Measurements from ENCODE around the gene COL8A1. TPM values are rescaled to one million over a fixed set of nuclear protein-coding genes. Genes with fewer than 3 reads are reported as not detected.
A peak's percentile ranks its signal among the peaks of the same experiment; 100 is the strongest.

The COL8A1 gene
- total RNA-seq, 1 experiment from 2014 or later: 0.07 TPM

DNA sequence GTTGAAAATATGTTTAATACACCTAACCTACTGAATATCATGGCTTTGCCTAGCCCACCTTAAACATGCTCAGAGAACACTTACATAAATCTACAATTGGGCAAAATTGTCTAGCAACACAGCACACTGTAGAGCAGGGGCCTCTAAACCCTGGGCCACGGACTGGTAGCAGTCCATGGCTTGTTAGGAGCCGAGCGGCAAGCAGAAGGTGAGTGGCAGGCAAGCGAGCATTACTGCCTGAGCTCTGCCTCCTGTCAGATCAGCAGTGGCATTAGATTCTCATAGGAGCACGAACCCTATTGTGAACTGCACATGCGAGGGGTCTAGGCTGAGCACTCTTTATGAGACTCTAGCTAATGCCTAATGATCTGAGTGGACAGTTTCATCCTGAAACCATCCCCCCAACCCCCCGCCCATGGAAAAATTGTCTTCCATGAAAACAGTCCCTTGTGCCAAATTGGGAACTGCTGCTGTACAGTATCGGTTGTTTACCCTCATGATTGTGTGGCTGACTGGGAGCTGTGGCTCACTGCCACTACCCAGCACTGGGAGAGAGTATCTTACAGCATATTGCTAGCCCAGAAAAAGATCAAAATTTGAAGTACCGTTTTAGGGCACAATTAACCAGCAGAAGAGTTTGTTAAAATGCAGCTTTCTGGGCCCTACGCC, 205.3 kb downstream of the COL8A1 start:
- no peaks in the 10 kb centered on the region for H3K36me3 ChIP-seq (ENCODE audit: control insufficient read depth in 1 of 2, insufficient read depth in 2 of 2, low read length in 2 of 2)
- H3K9me3 ChIP-seq (ENCODE audit: control insufficient read depth in 1 of 2, insufficient read depth in 1 of 2, low read depth in 1 of 2, low read length in 2 of 2): no peaks in the 10 kb centered on the region
- H3K4me1 ChIP-seq (ENCODE audit: control insufficient read depth in 1 of 2, insufficient read depth in 2 of 2, low read length in 2 of 2): no peaks in the 10 kb centered on the region
- intact Hi-C loops (cut with micrococcal nuclease): loop anchor here (1.0 to 5.0 kb wide), 4 partner anchors 225 to 749 kb away; no protein-coding TSS in a partner anchor
- ChIA-PET RAD21 (ENCODE audit: low non-redundant PET in 1 of 2, low total read pairs in 2 of 2, uncharacterized antibody in 2 of 2, unreplicated experiment in 2 of 2) (interaction anchor here (0.6 to 1.8 kb wide), 3 partner anchors 11 to 410 kb away, joined by 4 to 17 read pairs (median 15); no protein-coding TSS in a partner anchor), CTCF (interaction anchor here (0.7 to 2.3 kb wide), 14 partner anchors 12 to 455 kb away, joined by 3 to 73 read pairs (median 3); partner anchors contain the start of gene TBC1D23), POLR2A (interaction anchor here (0.9 kb wide), 1 partner anchor 410 kb away, joined by 3 read pairs; no protein-coding TSS in a partner anchor)
- no peaks in the 10 kb centered on the region for H3K27me3 ChIP-seq (ENCODE audit: insufficient read depth, low read length)
- DNase-seq (ENCODE audit: low read depth, low spot score) (no peak), ATAC-seq (0 out of 2 replicates have a peak, but pooled peaks have one; percentile 27)
- no peak overlapping the region for H3K27ac ChIP-seq (ENCODE audit: low read depth, low read length)
- H3K79me2 ChIP-seq (ENCODE audit: insufficient read depth, low read length): peaks cover 53% of the 10 kb centered on the region
- no peaks in the 10 kb centered on the region for H3K9me2 ChIP-seq (ENCODE audit: insufficient read depth)
- no peak overlapping the region for H3K9ac ChIP-seq (ENCODE audit: low read length)
- TF ChIP-seq ZBTB33 (IDR thresholded peaks at IDR 0.05; ENCODE audit: extremely low read depth, insufficient replicate concordance, low read length): no peak
- TF ChIP-seq ZNF274 (IDR thresholded peaks at IDR 0.05; ENCODE audit: low read depth, low read length): no peak
- no peak for TF ChIP-seq EZH2 (IDR thresholded peaks at IDR 0.05)
- no peak for TF ChIP-seq RAD21 (IDR thresholded peaks at IDR 0.05; ENCODE audit: low read depth)
- BruUV-seq (replicated peaks): no TSS peak
- no peak overlapping the region for H3K4me3 ChIP-seq (replicated peaks in 1 of 2; ENCODE audit: low read depth in 1 of 2, low read length in 2 of 2)
- no peak overlapping the region for H3K4me2 ChIP-seq (ENCODE audit: low read length)
- H4K20me1 ChIP-seq (ENCODE audit: insufficient read depth): 0 out of 2 replicates have a peak, but pooled peaks cover 3% of the 10 kb centered on the region
- H2AFZ ChIP-seq (ENCODE audit: low read depth, low read length, poor library complexity, severe bottlenecking): no peak overlapping the region

DNA sequence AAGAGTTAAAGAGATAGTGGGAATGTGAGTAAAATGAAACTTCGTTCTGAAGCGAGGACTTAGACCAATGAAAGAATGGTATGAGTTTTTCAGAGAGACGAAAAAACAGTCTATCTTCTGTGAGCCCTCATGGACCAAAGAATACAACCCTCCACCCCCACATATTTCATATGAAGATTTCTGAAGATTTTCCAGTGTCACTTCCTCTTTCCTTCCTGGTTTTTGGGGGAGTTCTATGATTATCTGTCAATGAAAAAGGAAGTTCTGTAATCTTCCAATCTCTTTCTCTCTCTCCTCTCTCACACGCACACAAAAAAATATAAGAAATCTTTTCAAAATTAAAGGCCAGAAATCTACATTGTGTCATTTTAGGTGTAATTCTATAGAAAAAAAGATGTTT, 206.9 kb downstream of the COL8A1 start:
- Histone ChIP-seq H3K36me3 (ENCODE audit: control insufficient read depth in 1 of 2, insufficient read depth in 2 of 2, low read length in 2 of 2) (no peaks in the 10 kb centered on the region), H3K9me3 (ENCODE audit: control insufficient read depth in 1 of 2, insufficient read depth in 1 of 2, low read depth in 1 of 2, low read length in 2 of 2) (no peaks in the 10 kb centered on the region), H3K79me2 (ENCODE audit: insufficient read depth, low read length) (peaks cover 54% of the 10 kb centered on the region), H4K20me1 (ENCODE audit: insufficient read depth) (0 out of 2 replicates have a peak, but pooled peaks cover 3% of the 10 kb centered on the region), H3K27me3 (ENCODE audit: insufficient read depth, low read length) (no peaks in the 10 kb centered on the region), H3K27ac (ENCODE audit: low read depth, low read length) (no peak overlapping the region), H3K9me2 (ENCODE audit: insufficient read depth) (no peaks in the 10 kb centered on the region), H3K9ac (ENCODE audit: low read length) (no peak overlapping the region), H2AFZ (ENCODE audit: low read depth, low read length, poor library complexity, severe bottlenecking) (no peak overlapping the region), H3K4me1 (ENCODE audit: control insufficient read depth in 1 of 2, insufficient read depth in 2 of 2, low read length in 2 of 2) (no peaks in the 10 kb centered on the region), H3K4me2 (ENCODE audit: low read length) (no peak overlapping the region), H3K4me3 (replicated peaks in 1 of 2; ENCODE audit: low read depth in 1 of 2, low read length in 2 of 2) (no peak overlapping the region)
- ChIA-PET CTCF (interaction anchor here (2.1 kb wide), 1 partner anchor 409 kb away, joined by 11 read pairs; no protein-coding TSS in a partner anchor), POLR2A (no interaction called here), RAD21 (ENCODE audit: low non-redundant PET in 1 of 2, low total read pairs in 2 of 2, uncharacterized antibody in 2 of 2, unreplicated experiment in 2 of 2) (no interaction called here)
- no TSS peak for BruUV-seq (replicated peaks)
- intact Hi-C loops (cut with micrococcal nuclease): no loop called here
- ATAC-seq (no peak), DNase-seq (ENCODE audit: low read depth, low spot score) (no peak)
- TF ChIP-seq CEBPB (IDR thresholded peaks at IDR 0.05; ENCODE audit: low read depth): no peak
- TF ChIP-seq, protein P1, sequence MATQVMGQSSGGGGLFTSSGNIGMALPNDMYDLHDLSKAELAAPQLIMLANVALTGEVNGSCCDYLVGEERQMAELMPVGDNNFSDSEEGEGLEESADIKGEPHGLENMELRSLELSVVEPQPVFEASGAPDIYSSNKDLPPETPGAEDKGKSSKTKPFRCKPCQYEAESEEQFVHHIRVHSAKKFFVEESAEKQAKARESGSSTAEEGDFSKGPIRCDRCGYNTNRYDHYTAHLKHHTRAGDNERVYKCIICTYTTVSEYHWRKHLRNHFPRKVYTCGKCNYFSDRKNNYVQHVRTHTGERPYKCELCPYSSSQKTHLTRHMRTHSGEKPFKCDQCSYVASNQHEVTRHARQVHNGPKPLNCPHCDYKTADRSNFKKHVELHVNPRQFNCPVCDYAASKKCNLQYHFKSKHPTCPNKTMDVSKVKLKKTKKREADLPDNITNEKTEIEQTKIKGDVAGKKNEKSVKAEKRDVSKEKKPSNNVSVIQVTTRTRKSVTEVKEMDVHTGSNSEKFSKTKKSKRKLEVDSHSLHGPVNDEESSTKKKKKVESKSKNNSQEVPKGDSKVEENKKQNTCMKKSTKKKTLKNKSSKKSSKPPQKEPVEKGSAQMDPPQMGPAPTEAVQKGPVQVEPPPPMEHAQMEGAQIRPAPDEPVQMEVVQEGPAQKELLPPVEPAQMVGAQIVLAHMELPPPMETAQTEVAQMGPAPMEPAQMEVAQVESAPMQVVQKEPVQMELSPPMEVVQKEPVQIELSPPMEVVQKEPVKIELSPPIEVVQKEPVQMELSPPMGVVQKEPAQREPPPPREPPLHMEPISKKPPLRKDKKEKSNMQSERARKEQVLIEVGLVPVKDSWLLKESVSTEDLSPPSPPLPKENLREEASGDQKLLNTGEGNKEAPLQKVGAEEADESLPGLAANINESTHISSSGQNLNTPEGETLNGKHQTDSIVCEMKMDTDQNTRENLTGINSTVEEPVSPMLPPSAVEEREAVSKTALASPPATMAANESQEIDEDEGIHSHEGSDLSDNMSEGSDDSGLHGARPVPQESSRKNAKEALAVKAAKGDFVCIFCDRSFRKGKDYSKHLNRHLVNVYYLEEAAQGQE (IDR thresholded peaks at IDR 0.05; ENCODE audit: low read depth): no peak
- TF ChIP-seq SIN3A (IDR thresholded peaks at IDR 0.05; ENCODE audit: low read depth): no peak
- no peak for TF ChIP-seq EGR1 (IDR thresholded peaks at IDR 0.05; ENCODE audit: low read depth)
- no peak for TF ChIP-seq SRF (IDR thresholded peaks at IDR 0.05; ENCODE audit: low read depth)
- no peak for TF ChIP-seq YY1 (IDR thresholded peaks at IDR 0.05; ENCODE audit: extremely low read depth, insufficient replicate concordance, low read depth, low read length)
- TF ChIP-seq MAX (IDR thresholded peaks at IDR 0.05): no peak
- TF ChIP-seq FOSL1 (IDR thresholded peaks at IDR 0.05; ENCODE audit: low read depth): no peak
- TF ChIP-seq POLR2AphosphoS5 (IDR thresholded peaks at IDR 0.05; ENCODE audit: low read depth, low read length): no peak
- no peak for TF ChIP-seq TCF7L2 (IDR thresholded peaks at IDR 0.05; ENCODE audit: borderline replicate concordance, extremely low read depth, insufficient read depth, insufficient read length)

All from HCT116 (cell line).